ENCODE data around the gene ATF6.

Gene ATF6

DNA sequence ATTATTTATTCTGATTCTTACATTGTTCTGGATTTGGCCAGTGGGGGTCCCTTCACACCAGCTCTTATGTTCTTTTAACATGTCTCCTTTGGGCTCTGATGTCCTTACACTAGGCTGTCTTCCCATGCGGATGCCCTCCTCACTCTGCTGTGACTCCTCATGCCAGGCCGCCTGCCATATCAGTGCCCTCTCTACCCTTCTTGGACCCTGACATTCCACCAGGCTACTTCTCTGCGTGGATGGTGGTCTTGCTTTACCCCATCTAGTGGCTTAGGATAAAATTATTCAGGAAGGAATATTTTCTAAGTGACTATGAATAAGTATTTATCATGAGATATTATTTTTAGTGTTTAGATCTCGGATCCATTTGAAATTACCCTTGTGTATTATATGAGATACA lies 21.2 kb downstream of the ATF6 start:
- no peaks in the 10 kb centered on the region for H3K9me2 ChIP-seq (replicated peaks; ENCODE audit: control insufficient read depth, low read length)
- no peaks in the 10 kb centered on the region for H3K27me3 ChIP-seq (ENCODE audit: control insufficient read depth, low read length)
- 0 out of 2 replicates have a peak, but pooled peaks cover 2% of the 10 kb centered on the region for H3F3A ChIP-seq (ENCODE audit: control insufficient read depth, insufficient read depth)
- H4K20me1 ChIP-seq (ENCODE audit: control insufficient read depth, insufficient read depth, low read depth, low read length): no peaks in the 10 kb centered on the region
- no peak overlapping the region for H3K4me2 ChIP-seq (ENCODE audit: low read length)
- H3K4me1 ChIP-seq (ENCODE audit: control insufficient read depth, low read length): no peaks in the 10 kb centered on the region
- no peaks in the 10 kb centered on the region for H3K79me2 ChIP-seq (ENCODE audit: control insufficient read depth, low read length)
- no peak overlapping the region for H3K27ac ChIP-seq (ENCODE audit: low read depth, low read length)
- no peaks in the 10 kb centered on the region for H3K9me3 ChIP-seq (ENCODE audit: control insufficient read depth, insufficient read depth, low read length)
- TF ChIP-seq, protein P1, sequence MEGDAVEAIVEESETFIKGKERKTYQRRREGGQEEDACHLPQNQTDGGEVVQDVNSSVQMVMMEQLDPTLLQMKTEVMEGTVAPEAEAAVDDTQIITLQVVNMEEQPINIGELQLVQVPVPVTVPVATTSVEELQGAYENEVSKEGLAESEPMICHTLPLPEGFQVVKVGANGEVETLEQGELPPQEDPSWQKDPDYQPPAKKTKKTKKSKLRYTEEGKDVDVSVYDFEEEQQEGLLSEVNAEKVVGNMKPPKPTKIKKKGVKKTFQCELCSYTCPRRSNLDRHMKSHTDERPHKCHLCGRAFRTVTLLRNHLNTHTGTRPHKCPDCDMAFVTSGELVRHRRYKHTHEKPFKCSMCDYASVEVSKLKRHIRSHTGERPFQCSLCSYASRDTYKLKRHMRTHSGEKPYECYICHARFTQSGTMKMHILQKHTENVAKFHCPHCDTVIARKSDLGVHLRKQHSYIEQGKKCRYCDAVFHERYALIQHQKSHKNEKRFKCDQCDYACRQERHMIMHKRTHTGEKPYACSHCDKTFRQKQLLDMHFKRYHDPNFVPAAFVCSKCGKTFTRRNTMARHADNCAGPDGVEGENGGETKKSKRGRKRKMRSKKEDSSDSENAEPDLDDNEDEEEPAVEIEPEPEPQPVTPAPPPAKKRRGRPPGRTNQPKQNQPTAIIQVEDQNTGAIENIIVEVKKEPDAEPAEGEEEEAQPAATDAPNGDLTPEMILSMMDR (IDR thresholded peaks at IDR 0.05; ENCODE audit: low read depth, low read length, poor library complexity, severe bottlenecking): peak; percentile 54
- no peak for TF ChIP-seq EZH2phosphoT487 (IDR thresholded peaks at IDR 0.05; ENCODE audit: borderline replicate concordance, low read length)
- no peak overlapping the region for H3K4me3 ChIP-seq (ENCODE audit: low read length)
- H3K36me3 ChIP-seq (ENCODE audit: control insufficient read depth, low read length): peaks cover 69% of the 10 kb centered on the region

DNA sequence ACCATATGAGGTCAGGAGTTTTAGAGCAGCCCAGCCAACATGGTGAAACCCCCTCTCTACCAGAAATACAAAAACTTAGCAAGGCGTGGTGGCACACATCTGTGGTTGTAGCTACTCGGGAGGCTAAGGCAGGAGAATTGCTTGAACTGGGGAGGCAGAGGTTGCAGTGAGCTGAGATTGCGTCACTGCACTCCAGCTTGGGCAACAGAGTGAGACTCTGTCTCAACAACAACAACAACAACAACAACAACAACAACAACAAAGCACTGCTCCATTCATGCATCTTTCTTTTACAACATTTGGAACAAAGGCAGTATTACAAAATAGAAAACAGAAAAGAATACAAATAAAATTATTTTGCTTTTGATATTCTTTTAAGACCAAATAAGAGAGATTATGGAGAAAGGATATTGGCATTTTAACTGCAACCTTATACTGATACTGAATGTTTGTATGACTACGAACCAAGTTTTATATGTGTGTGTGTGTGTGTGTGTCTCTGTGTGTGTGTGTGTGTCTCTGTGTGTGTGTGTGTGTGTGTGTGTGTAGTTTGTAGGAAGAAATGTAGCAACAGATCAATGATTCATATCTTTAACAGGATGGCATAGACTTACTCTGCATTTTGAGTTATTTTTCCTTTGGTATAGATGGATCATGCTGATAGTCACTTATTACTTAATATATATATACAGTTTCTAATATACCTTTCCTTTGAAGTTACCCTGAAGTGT lies 24.6 kb downstream of the ATF6 start:
- Histone ChIP-seq H3F3A (ENCODE audit: control insufficient read depth, insufficient read depth) (no peaks in the 10 kb centered on the region), H3K4me3 (ENCODE audit: low read length) (no peak overlapping the region), H3K9me2 (replicated peaks; ENCODE audit: control insufficient read depth, low read length) (no peaks in the 10 kb centered on the region), H4K20me1 (ENCODE audit: control insufficient read depth, insufficient read depth, low read depth, low read length) (no peaks in the 10 kb centered on the region), H3K27me3 (ENCODE audit: control insufficient read depth, low read length) (no peaks in the 10 kb centered on the region), H3K4me2 (ENCODE audit: low read length) (no peak overlapping the region), H3K36me3 (ENCODE audit: control insufficient read depth, low read length) (peaks cover 70% of the 10 kb centered on the region), H3K4me1 (ENCODE audit: control insufficient read depth, low read length) (no peaks in the 10 kb centered on the region), H3K79me2 (ENCODE audit: control insufficient read depth, low read length) (no peaks in the 10 kb centered on the region), H3K9me3 (ENCODE audit: control insufficient read depth, insufficient read depth, low read length) (no peaks in the 10 kb centered on the region), H3K27ac (ENCODE audit: low read depth, low read length) (no peak overlapping the region)
- TF ChIP-seq EZH2phosphoT487 (IDR thresholded peaks at IDR 0.05; ENCODE audit: borderline replicate concordance, low read length): no peak
- TF ChIP-seq, protein P1 (IDR thresholded peaks at IDR 0.05; ENCODE audit: low read depth, low read length, poor library complexity, severe bottlenecking): no peak

DNA sequence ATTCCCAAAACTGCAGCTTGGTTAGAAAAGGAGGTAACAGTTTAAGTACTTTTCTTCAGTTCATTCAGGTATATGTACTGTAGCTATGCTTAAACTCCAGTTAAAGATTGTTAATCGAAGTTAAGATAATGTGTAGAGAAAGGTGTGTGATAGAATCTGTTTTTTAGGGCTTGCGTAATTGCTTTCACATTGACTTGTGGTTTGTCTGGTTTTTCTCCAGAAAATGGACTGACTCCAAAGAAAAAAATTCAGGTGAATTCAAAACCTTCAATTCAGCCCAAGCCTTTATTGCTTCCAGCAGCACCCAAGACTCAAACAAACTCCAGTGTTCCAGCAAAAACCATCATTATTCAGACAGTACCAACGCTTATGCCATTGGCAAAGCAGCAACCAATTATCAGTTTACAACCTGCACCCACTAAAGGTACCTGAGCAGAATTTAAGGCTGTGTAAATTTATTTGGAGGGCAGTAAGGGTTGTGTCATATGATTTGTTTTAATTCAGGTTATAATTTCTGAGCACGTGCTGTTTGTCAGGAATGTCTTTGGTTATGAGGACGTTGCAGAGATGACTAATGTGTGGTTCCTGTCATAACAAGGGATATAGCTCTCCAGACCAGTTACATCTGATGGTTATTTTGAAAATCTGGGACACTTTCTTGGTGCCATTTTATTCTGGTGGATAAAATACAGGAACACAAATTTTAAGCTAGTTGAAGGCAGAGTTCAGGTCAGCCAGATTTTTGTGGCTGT lies 26.0 kb downstream of the ATF6 start:
- Histone ChIP-seq H3K27ac (ENCODE audit: low read depth, low read length) (no peak overlapping the region), H3K36me3 (ENCODE audit: control insufficient read depth, low read length) (peaks cover 71% of the 10 kb centered on the region), H3K4me1 (ENCODE audit: control insufficient read depth, low read length) (no peaks in the 10 kb centered on the region), H4K20me1 (ENCODE audit: control insufficient read depth, insufficient read depth, low read depth, low read length) (no peaks in the 10 kb centered on the region), H3K4me3 (ENCODE audit: low read length) (no peak overlapping the region), H3K27me3 (ENCODE audit: control insufficient read depth, low read length) (no peaks in the 10 kb centered on the region), H3K4me2 (ENCODE audit: low read length) (no peak overlapping the region), H3K79me2 (ENCODE audit: control insufficient read depth, low read length) (no peaks in the 10 kb centered on the region), H3F3A (ENCODE audit: control insufficient read depth, insufficient read depth) (no peaks in the 10 kb centered on the region), H3K9me3 (ENCODE audit: control insufficient read depth, insufficient read depth, low read length) (no peaks in the 10 kb centered on the region), H3K9me2 (replicated peaks; ENCODE audit: control insufficient read depth, low read length) (no peaks in the 10 kb centered on the region)
- TF ChIP-seq, protein P1 (IDR thresholded peaks at IDR 0.05; ENCODE audit: low read depth, low read length, poor library complexity, severe bottlenecking): no peak
- no peak for TF ChIP-seq EZH2phosphoT487 (IDR thresholded peaks at IDR 0.05; ENCODE audit: borderline replicate concordance, low read length)

Data from DOHH2 (cell line).